GM20000 (cell line): ENCODE data around the gene OGFOD1.
"Not testable (repeated sequence)": the region's sequence is repeated elsewhere in the genome, so short reads cannot be mapped to it uniquely, and the experiment has no call there.

Source experiments
- DNase-seq: peaks from one replicate; pipeline ENCODE4 v3.0.0; 2012; ENCODE audit warnings: low spot score
- CTCF ChIP-seq: IDR thresholded peaks from 2 replicates; pipeline ENCODE4 v1.5.1; 2012; ENCODE audit warnings: mild to moderate bottlenecking, control low read depth; ENCODE audit errors: extremely low read depth, missing control alignments

OGFOD1 gene

GRCh38 chr16:56481468-56482122 lies 30.2 kb downstream of the OGFOD1 start:
- no peak for TF ChIP-seq CTCF
- no peak for DNase-seq

DNA sequence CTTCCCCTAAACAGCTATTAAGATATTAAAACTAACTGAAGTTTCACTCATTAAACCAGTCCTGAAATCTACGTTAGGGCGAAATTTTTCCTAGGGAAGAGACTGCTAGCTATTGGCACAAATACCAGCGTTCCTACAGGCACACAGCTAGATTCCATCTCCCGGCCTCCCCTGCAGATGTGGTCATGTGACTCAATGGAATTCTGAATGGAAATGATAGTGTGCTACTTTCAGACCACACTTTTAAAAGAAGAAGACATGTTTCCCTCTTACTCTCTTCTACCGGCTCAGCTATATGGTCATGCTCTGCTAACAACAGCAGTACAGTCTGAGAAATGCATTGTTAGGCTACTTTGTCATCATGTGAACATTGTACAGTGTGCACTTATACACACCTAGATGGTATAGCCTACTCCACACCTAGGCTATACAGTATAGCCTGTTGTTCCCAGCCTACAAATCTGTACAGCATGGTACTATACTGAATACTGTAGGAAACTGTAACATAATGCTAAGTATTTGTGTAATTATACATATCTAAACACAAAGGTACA lies 31.4 kb downstream of the OGFOD1 start:
- TF ChIP-seq CTCF, result no peak
- DNase-seq, result no peak

- no peak for TF ChIP-seq CTCF
- no peak for DNase-seq
Measured at GRCh38 chr16:56483394-56483793, 32.0 kb downstream of the OGFOD1 start.

- TF ChIP-seq CTCF, result no peak
- DNase-seq, result no peak
Measured at GRCh38 chr16:56488035-56488434, 36.7 kb downstream of the OGFOD1 start.

- DNase-seq, result not testable (repeated sequence)
Measured at GRCh38 chr16:56488868-56489267, 37.5 kb downstream of the OGFOD1 start.

GRCh38 chr16:56491657-56492261 lies 40.4 kb downstream of the OGFOD1 start:
- TF ChIP-seq CTCF, result no peak
- no peak for DNase-seq

GRCh38 chr16:56493126-56493525 lies 41.8 kb downstream of the OGFOD1 start:
- no peak for DNase-seq
- TF ChIP-seq CTCF, result no peak

DNA sequence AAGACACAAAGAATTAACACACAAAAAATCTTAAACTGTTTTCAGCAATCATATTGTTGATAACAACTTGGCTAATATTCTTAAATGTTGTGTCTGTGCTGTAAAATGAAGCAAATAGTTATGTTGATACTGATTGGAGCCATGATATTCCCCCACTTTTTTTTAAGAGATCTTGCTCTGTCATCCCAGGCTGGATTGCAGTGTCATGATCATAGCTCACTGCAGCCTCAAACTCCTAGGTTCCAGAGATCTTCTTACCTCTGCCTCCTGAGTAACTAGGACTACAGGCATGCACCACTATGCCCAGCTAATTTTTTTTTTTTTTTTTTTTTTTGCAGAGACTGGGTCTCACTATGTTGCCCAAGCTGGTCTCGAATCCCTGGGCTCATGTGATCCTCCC lies 42.5 kb downstream of the OGFOD1 start:
- no peak for DNase-seq
- no peak for TF ChIP-seq CTCF
